Activated naive CD8-positive, alpha-beta T cell treated with anti-CD3 and anti-CD28 coated beads for 36 hours (primary cell): ENCODE measurements around the gene TADA2B. TPM values are rescaled to one million over a fixed set of nuclear protein-coding genes. Genes with fewer than 3 reads are reported as not detected.
A peak's percentile ranks its signal among the peaks of the same experiment; 100 is the strongest.

Experiments used
- DNase-seq: peaks from one replicate; pipeline ENCODE4 v3.0.0; 2021
- H3K27ac Mint-ChIP-seq: one replicate; pipeline ENCODE4 v1.8.0; 2022; ENCODE audit warnings: mild to moderate bottlenecking, moderate library complexity, mixed read lengths
- H3K27me3 Mint-ChIP-seq: one replicate; pipeline ENCODE4 v1.8.0; 2022; ENCODE audit warnings: mild to moderate bottlenecking, mixed read lengths
- H3K36me3 Mint-ChIP-seq: one replicate; pipeline ENCODE4 v1.8.0; 2021; ENCODE audit warnings: mild to moderate bottlenecking, mixed read lengths
- H3K4me1 Mint-ChIP-seq: one replicate; pipeline ENCODE4 v1.8.0; 2021; ENCODE audit warnings: mixed read lengths
- H3K4me3 Mint-ChIP-seq: one replicate; pipeline ENCODE4 v1.8.0; 2022; ENCODE audit warnings: mild to moderate bottlenecking, moderate library complexity, mixed read lengths
- H3K9me3 Mint-ChIP-seq: one replicate; pipeline ENCODE4 v1.8.0; 2022; ENCODE audit warnings: mixed read lengths
- total RNA-seq, 2 experiments: library from RNA; stranded (reverse); gene quantifications; one replicate each; pipeline ENCODE4 v1.2.3, GENCODE V29; 2021

The TADA2B gene
- total RNA-seq, 2 experiments from 2014 or later: 10.3 to 11.2 TPM

- Mint-ChIP-seq H3K27ac (peak overlapping the region; percentile 78), H3K9me3 (no peaks in the 10 kb centered on the region), H3K27me3 (peaks cover 4% of the 10 kb centered on the region), H3K36me3 (no peaks in the 10 kb centered on the region), H3K4me3 (peak overlapping the region; percentile 86), H3K4me1 (peaks cover 40% of the 10 kb centered on the region)
- peak; percentile 97 for DNase-seq
Measured at GRCh38 chr4:7042503-7043283, 479 bp upstream of the TADA2B start.

GRCh38 chr4:7044137-7044930 is 1.2 kb downstream of the TADA2B start:
- Mint-ChIP-seq H3K36me3 (no peaks in the 10 kb centered on the region), H3K27me3 (peaks cover 4% of the 10 kb centered on the region), H3K27ac (peak overlapping the region; percentile 75), H3K4me1 (peaks cover 48% of the 10 kb centered on the region), H3K4me3 (peak overlapping the region; percentile 89), H3K9me3 (no peaks in the 10 kb centered on the region)
- no peak for DNase-seq

- no peaks in the 10 kb centered on the region for H3K36me3 Mint-ChIP-seq
- H3K4me3 Mint-ChIP-seq: peak overlapping the region; percentile 89
- H3K27me3 Mint-ChIP-seq: peaks cover 4% of the 10 kb centered on the region
- peaks cover 53% of the 10 kb centered on the region for H3K4me1 Mint-ChIP-seq
- DNase-seq: no peak
- no peaks in the 10 kb centered on the region for H3K9me3 Mint-ChIP-seq
- H3K27ac Mint-ChIP-seq: no peak overlapping the region
Measured at GRCh38 chr4:7045553-7045952, 2.4 kb downstream of the TADA2B start.

- no peaks in the 10 kb centered on the region for H3K9me3 Mint-ChIP-seq
- peak overlapping the region; percentile 9 for H3K4me3 Mint-ChIP-seq
- H3K27me3 Mint-ChIP-seq: peaks cover 4% of the 10 kb centered on the region
- no peaks in the 10 kb centered on the region for H3K36me3 Mint-ChIP-seq
- peaks cover 53% of the 10 kb centered on the region for H3K4me1 Mint-ChIP-seq
- no peak for DNase-seq
- no peak overlapping the region for H3K27ac Mint-ChIP-seq
Measured at GRCh38 chr4:7045961-7046921, 3.1 kb downstream of the TADA2B start.

GRCh38 chr4:7046971-7047370 is 3.8 kb downstream of the TADA2B start:
- H3K9me3 Mint-ChIP-seq: no peaks in the 10 kb centered on the region
- no peak for DNase-seq
- H3K4me1 Mint-ChIP-seq: peaks cover 51% of the 10 kb centered on the region
- no peak overlapping the region for H3K4me3 Mint-ChIP-seq
- H3K27me3 Mint-ChIP-seq: peaks cover under 1% of the 10 kb centered on the region
- no peaks in the 10 kb centered on the region for H3K36me3 Mint-ChIP-seq
- H3K27ac Mint-ChIP-seq: no peak overlapping the region

GRCh38 chr4:7048642-7049041 is 5.5 kb downstream of the TADA2B start:
- Mint-ChIP-seq H3K27ac (no peak overlapping the region), H3K4me3 (no peak overlapping the region), H3K27me3 (no peaks in the 10 kb centered on the region), H3K36me3 (no peaks in the 10 kb centered on the region), H3K4me1 (peaks cover 55% of the 10 kb centered on the region), H3K9me3 (no peaks in the 10 kb centered on the region)
- DNase-seq: no peak

- H3K27me3 Mint-ChIP-seq: no peaks in the 10 kb centered on the region
- peaks cover 54% of the 10 kb centered on the region for H3K4me1 Mint-ChIP-seq
- H3K4me3 Mint-ChIP-seq: no peak overlapping the region
- H3K27ac Mint-ChIP-seq: peak overlapping the region; percentile 8
- DNase-seq: no peak
- no peaks in the 10 kb centered on the region for H3K9me3 Mint-ChIP-seq
- H3K36me3 Mint-ChIP-seq: no peaks in the 10 kb centered on the region
Measured at GRCh38 chr4:7049295-7049694, 6.1 kb downstream of the TADA2B start.

GRCh38 chr4:7049739-7050138 is 6.6 kb downstream of the TADA2B start:
- Mint-ChIP-seq H3K4me3 (no peak overlapping the region), H3K36me3 (no peaks in the 10 kb centered on the region), H3K27ac (peak overlapping the region; percentile 8), H3K9me3 (no peaks in the 10 kb centered on the region), H3K4me1 (peaks cover 49% of the 10 kb centered on the region), H3K27me3 (no peaks in the 10 kb centered on the region)
- DNase-seq: no peak

- no peak overlapping the region for H3K4me3 Mint-ChIP-seq
- H3K27me3 Mint-ChIP-seq: no peaks in the 10 kb centered on the region
- H3K4me1 Mint-ChIP-seq: peaks cover 43% of the 10 kb centered on the region
- DNase-seq: no peak
- no peaks in the 10 kb centered on the region for H3K9me3 Mint-ChIP-seq
- H3K36me3 Mint-ChIP-seq: no peaks in the 10 kb centered on the region
- H3K27ac Mint-ChIP-seq: no peak overlapping the region
Measured at GRCh38 chr4:7050481-7051143, 7.4 kb downstream of the TADA2B start.

GRCh38 chr4:7051144-7051495 is 7.9 kb downstream of the TADA2B start:
- Mint-ChIP-seq H3K27me3 (no peaks in the 10 kb centered on the region), H3K4me3 (no peak overlapping the region), H3K36me3 (peaks cover 2% of the 10 kb centered on the region), H3K27ac (no peak overlapping the region), H3K9me3 (no peaks in the 10 kb centered on the region), H3K4me1 (peaks cover 38% of the 10 kb centered on the region)
- DNase-seq: no peak

GRCh38 chr4:7051905-7052304 is 8.7 kb downstream of the TADA2B start:
- Mint-ChIP-seq H3K9me3 (no peaks in the 10 kb centered on the region), H3K4me1 (peaks cover 30% of the 10 kb centered on the region), H3K27ac (no peak overlapping the region), H3K4me3 (no peak overlapping the region), H3K36me3 (peaks cover 2% of the 10 kb centered on the region), H3K27me3 (no peaks in the 10 kb centered on the region)
- no peak for DNase-seq

- DNase-seq: no peak
- Mint-ChIP-seq H3K4me3 (no peak overlapping the region), H3K27me3 (no peaks in the 10 kb centered on the region), H3K4me1 (peaks cover 27% of the 10 kb centered on the region), H3K36me3 (peaks cover 2% of the 10 kb centered on the region), H3K9me3 (no peaks in the 10 kb centered on the region), H3K27ac (peak overlapping the region; percentile 51)
Measured at GRCh38 chr4:7052313-7052712, 9.1 kb downstream of the TADA2B start.

GRCh38 chr4:7052923-7053715 is 9.9 kb downstream of the TADA2B start:
- Mint-ChIP-seq H3K27ac (peak overlapping the region; percentile 51), H3K4me3 (no peak overlapping the region), H3K27me3 (no peaks in the 10 kb centered on the region), H3K36me3 (peaks cover 9% of the 10 kb centered on the region), H3K4me1 (peaks cover 23% of the 10 kb centered on the region), H3K9me3 (no peaks in the 10 kb centered on the region)
- DNase-seq: peak; percentile 32
